UCSD-AML1 (cell line): ENCODE data around the gene ADAT2.

Source experiments
- DNase-seq: peaks from one replicate; lab custom pipeline; 2025; ENCODE audit not compliant: unreplicated experiment; lab: John Stamatoyannopoulos, UW

The ADAT2 gene

DNA sequence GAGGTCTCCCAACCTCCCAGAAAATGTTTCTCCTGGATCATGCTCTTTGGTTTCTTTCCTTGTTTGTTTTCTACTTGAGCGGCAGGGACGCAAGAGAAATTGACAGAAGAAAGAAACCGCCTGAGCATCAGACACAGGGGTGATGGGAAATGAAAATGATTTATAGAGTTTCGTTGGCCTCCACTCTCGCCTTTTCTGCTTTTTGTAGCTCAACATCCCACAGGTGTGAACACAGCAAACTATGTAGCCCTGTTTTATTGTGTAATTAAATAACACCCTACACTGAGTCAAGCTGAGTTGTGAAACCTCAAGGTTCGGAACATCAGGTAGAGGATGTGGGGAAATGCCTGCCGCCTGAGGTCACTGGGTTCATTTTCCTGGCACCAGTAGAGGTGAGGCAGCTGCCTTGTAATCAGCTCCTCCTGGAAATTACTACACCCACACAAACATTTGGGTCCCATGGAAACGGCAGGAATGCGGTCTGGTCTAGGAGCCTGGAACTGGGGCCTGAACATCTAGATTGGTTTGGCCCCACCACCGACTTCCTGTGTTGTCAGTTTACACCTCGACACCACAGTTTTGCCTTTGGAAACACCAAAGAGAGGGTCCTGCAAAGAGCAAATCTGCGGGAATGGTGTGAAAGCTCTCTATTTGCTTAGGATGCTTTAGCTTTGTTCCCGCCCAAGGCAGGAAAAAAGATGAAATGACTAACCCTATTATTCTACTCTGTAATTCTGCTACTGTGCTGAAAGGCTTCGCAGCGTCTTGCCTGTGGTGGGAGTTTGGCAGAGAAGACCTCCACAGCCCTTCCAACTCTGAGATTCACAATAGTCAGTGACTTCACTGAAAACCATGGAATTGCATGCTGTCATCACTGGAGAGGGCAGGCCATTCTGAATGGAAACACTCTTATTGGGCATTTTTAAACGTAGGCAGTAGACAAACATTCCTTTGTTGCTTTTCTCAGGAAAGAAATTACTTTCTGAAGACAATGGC lies 53.0 kb downstream of the ADAT2 start:
- DNase-seq, result no peak

DNA sequence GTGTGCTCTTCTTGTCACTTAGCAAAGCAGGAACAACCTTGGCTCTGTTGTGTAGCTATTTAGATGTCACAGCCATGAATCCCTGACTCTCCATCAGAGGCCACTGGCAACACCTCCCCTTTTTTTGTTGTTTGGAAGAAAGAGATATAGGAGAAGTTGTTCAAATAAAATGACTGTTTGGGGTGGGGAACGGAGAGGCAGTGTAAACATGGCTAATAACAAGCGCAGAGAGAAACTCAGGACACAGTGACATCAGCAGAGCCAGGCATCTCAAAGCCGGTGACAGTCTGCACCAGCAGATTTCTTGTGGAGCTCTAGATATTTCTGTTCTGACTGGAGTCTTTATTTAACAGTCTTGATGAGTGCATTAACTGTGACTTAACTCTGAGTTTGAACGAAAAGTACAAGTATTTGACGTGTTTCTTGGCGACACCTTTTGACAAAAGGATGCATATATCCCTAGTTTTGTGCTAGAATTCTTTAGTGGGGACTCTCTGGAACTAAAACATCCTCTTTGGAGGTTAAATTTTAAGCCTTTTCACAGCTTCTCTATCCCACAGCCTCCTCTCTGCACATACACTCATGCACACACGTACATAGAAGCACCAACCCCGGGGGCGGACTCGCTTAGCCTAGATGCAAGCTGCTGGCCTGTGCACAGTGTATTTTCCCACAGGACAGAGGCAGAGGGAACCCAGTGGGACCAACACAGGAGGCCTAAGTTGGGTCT lies 53.8 kb downstream of the ADAT2 start:
- DNase-seq, result no peak

DNA sequence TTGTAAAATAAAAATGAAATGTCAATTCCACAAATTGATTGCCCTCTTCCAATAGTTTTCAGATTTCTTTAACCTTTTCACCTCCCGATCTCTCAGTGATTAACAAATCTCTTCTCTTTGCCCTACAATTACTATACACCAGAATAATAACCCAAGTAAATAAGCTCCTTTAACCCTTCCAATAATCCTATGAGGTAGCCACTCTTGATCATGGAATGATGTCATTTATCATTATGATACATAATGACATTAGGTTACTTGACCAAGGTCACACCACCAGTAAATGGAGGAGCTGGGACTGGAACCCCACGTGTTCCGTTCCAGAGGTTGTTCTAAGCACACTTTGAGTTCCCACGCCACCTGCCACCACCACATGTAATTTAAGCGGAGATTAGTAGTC lies 54.8 kb downstream of the ADAT2 start:
- DNase-seq, result no peak

DNA sequence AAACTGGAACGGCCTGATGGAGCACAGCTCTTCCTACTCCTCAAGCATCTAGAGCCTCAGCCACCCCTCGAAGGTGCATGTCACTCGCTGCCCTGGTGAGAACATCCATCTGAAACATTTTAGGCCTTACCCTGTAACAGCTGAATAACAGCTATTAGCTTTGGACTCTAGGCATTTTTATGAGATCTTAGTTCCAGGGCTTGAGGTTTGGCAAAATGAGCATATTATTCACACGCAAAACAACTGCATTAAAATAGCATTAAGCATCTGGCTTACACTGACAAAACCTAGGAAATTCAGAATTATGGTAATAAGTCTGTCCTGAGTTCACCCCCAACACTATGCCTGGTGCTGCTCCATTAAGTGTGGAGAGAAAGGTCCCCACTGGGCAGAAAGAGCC lies 56.1 kb downstream of the ADAT2 start:
- no peak for DNase-seq

DNA sequence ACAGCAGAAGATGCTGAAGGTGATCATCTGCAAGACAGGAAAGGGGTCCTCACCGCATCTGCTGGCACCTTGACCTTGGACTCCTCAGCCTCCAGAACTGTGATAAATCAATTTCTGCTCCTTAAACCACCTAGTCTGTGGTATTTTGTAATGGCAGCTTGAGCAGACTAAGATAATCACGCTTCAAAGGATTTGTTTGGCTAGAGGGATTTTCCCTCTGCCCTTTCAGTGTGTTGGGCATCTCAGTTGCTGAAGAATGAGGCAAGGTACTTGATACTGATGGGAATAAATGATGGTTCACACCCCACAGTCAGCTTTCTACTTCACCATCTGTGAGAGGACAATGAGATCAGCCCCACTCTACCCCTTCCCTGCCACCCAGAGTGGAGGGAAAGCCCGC lies 60.2 kb downstream of the ADAT2 start:
- DNase-seq, result no peak

GRCh38 chr6:143385636-143386035 lies 64.9 kb downstream of the ADAT2 start:
- DNase-seq, result no peak

GRCh38 chr6:143376861-143377260 lies 73.6 kb downstream of the ADAT2 start:
- no peak for DNase-seq

GRCh38 chr6:143376375-143376774 lies 74.1 kb downstream of the ADAT2 start:
- no peak for DNase-seq

DNA sequence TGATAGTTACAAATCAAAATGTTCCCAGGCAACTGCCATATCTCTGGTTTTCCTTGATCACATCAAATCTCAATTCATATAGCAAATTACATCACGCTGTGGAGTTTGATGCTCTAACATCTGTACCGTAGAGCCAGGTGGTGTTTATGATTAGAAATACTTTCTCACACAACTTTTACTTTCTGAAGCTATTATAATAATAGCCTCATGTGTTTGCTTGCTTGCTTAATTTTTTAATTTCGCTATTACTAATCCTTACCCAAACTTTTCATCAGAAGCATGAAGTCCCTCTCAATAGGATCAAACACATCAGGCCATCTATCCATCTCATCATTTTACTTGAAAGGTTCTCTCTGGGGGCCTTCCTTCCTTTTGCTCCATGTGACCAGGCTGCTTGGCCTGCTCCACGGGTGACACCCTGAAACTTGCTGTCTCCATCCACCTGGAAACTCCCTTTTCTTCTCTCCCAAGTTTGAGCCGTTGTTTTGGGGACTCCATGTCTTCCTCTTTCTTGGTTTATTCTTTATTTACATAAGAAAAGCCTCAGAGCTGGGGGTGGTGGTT lies 75.4 kb downstream of the ADAT2 start:
- DNase-seq, result no peak

DNA sequence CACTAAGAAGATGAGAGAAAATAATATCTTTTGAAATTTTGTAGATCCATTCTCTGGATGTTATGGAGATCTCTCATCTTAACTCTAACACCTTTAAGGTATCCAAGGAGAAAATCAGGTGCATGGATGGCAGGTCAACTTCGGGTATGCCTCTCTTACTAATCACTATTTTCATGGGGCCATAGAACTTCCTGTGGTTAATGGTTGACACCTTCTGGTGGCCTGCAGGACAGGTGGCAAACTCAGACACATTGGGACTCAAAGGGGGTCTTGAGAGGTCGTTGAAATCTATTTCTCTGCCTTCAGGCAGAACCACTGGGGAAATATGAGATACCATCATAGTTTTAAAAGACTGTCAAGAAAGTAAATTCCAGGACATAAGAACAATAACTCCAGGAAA lies 76.5 kb downstream of the ADAT2 start:
- DNase-seq, result no peak
